ENCODE results near the gene ARHGAP12.

The ARHGAP12 gene

GRCh38 chr10:31883397-31883796 is 45.2 kb downstream of the ARHGAP12 start:
- H3K27ac ChIP-seq (replicated peaks), result no peak overlapping the region
- DNase-seq (ENCODE audit: low read depth in 1 of 2, low spot score in 1 of 2), result no peak
- no peaks in the 10 kb centered on the region for H3K27me3 ChIP-seq (ENCODE audit: insufficient read depth, poor library complexity, severe bottlenecking)
- TF ChIP-seq, protein P1, sequence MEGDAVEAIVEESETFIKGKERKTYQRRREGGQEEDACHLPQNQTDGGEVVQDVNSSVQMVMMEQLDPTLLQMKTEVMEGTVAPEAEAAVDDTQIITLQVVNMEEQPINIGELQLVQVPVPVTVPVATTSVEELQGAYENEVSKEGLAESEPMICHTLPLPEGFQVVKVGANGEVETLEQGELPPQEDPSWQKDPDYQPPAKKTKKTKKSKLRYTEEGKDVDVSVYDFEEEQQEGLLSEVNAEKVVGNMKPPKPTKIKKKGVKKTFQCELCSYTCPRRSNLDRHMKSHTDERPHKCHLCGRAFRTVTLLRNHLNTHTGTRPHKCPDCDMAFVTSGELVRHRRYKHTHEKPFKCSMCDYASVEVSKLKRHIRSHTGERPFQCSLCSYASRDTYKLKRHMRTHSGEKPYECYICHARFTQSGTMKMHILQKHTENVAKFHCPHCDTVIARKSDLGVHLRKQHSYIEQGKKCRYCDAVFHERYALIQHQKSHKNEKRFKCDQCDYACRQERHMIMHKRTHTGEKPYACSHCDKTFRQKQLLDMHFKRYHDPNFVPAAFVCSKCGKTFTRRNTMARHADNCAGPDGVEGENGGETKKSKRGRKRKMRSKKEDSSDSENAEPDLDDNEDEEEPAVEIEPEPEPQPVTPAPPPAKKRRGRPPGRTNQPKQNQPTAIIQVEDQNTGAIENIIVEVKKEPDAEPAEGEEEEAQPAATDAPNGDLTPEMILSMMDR (IDR thresholded peaks at IDR 0.05; ENCODE audit: insufficient read depth, low read length), result no peak
- no peak for TF ChIP-seq GABPA (IDR thresholded peaks at IDR 0.05; ENCODE audit: low read depth)
- no peak for TF ChIP-seq SPI1 (IDR thresholded peaks at IDR 0.05; ENCODE audit: borderline replicate concordance, low read depth)
- no peak for TF ChIP-seq REST (IDR thresholded peaks at IDR 0.05; ENCODE audit: insufficient replicate concordance, low read depth)
- TF ChIP-seq POLR2AphosphoS5 (IDR thresholded peaks at IDR 0.05; ENCODE audit: low read depth), result no peak
- no peak overlapping the region for H3K4me3 ChIP-seq (replicated peaks; ENCODE audit: insufficient read depth, low read length)

- Histone ChIP-seq H3K27me3 (ENCODE audit: insufficient read depth, poor library complexity, severe bottlenecking) (no peaks in the 10 kb centered on the region), H3K27ac (replicated peaks) (no peak overlapping the region), H3K4me3 (replicated peaks; ENCODE audit: insufficient read depth, low read length) (no peak overlapping the region)
- DNase-seq (ENCODE audit: low read depth in 1 of 2, low spot score in 1 of 2), result no peak
- TF ChIP-seq REST (IDR thresholded peaks at IDR 0.05; ENCODE audit: insufficient replicate concordance, low read depth), result no peak
- no peak for TF ChIP-seq SPI1 (IDR thresholded peaks at IDR 0.05; ENCODE audit: borderline replicate concordance, low read depth)
- no peak for TF ChIP-seq GABPA (IDR thresholded peaks at IDR 0.05; ENCODE audit: low read depth)
- TF ChIP-seq, protein P1 (IDR thresholded peaks at IDR 0.05; ENCODE audit: insufficient read depth, low read length), result no peak
- no peak for TF ChIP-seq POLR2AphosphoS5 (IDR thresholded peaks at IDR 0.05; ENCODE audit: low read depth)
These were observed 50.1 kb downstream of the ARHGAP12 start for GRCh38 chr10:31878486-31878885.

DNA sequence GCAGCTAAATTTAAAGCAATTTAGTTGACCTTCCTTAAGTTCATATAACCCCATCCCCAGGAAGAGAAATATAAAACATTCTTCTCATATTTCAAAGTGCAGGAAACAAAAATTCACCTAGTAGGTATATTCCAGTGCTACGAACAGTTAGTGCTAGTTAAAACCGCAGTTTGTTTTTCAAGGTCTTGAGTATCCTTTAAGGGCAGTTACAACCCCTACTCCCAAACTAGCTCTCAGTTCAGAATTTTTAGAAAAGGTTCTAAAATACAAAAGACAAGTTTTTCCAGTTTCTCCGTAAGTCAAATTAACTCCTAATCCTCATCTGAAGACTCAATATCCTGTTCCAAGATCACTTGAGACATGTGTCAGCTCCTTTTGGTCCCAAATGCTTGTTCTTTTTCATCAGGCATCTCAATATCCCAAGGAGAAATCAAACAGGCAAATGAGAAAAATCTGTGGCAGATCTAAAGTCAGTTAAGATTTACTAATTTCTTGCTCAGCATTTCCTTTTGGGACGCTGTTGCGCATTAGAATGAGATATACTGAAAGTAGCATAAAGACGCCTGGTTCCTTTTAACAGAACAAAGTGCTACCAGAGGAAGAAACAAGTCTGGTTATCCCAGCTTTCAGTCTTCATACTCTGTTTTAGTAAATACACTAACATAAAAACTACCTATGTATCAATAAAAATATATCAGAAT is 51.8 kb downstream of the ARHGAP12 start:
- DNase-seq (ENCODE audit: low read depth in 1 of 2, low spot score in 1 of 2), result no peak
- TF ChIP-seq SPI1 (IDR thresholded peaks at IDR 0.05; ENCODE audit: borderline replicate concordance, low read depth) (no peak), POLR2AphosphoS5 (IDR thresholded peaks at IDR 0.05; ENCODE audit: low read depth) (no peak), GABPA (IDR thresholded peaks at IDR 0.05; ENCODE audit: low read depth) (no peak), REST (IDR thresholded peaks at IDR 0.05; ENCODE audit: insufficient replicate concordance, low read depth) (no peak)
- TF ChIP-seq, protein P1 (IDR thresholded peaks at IDR 0.05; ENCODE audit: insufficient read depth, low read length), result no peak
- H3K4me3 ChIP-seq (replicated peaks; ENCODE audit: insufficient read depth, low read length), result no peak overlapping the region
- no peak overlapping the region for H3K27ac ChIP-seq (replicated peaks)
- no peaks in the 10 kb centered on the region for H3K27me3 ChIP-seq (ENCODE audit: insufficient read depth, poor library complexity, severe bottlenecking)
